Fibroblast of pulmonary artery (primary cell): ENCODE results near the gene CYP26C1.

Experiments used
- DNase-seq: peaks from one replicate; pipeline ENCODE4 v3.0.0-alpha.2; 2010; ENCODE audit warnings: low read depth
- H3K4me3 ChIP-seq: replicated peaks from 2 replicates; pipeline ENCODE4 v1.5.1; 2011; ENCODE audit warnings: low read depth, mild to moderate bottlenecking, control low read depth, low read length, moderate library complexity
- CTCF ChIP-seq: IDR thresholded peaks from 2 replicates; pipeline ENCODE4 v1.5.1; 2011; ENCODE audit warnings: mild to moderate bottlenecking, control low read depth, low read length, inconsistent platforms; ENCODE audit errors: missing control alignments

The CYP26C1 gene

GRCh38 chr10:93086289-93086688 lies 25.7 kb downstream of the CYP26C1 start:
- TF ChIP-seq CTCF: no peak
- DNase-seq: no peak
- H3K4me3 ChIP-seq: no peak overlapping the region

GRCh38 chr10:93087846-93088245 lies 27.2 kb downstream of the CYP26C1 start:
- no peak for TF ChIP-seq CTCF
- no peak overlapping the region for H3K4me3 ChIP-seq
- no peak for DNase-seq

GRCh38 chr10:93088466-93088865 lies 27.9 kb downstream of the CYP26C1 start:
- no peak for TF ChIP-seq CTCF
- H3K4me3 ChIP-seq: no peak overlapping the region
- DNase-seq: no peak

GRCh38 chr10:93090619-93091018 lies 30.0 kb downstream of the CYP26C1 start:
- TF ChIP-seq CTCF: no peak

GRCh38 chr10:93091960-93092359 lies 31.4 kb downstream of the CYP26C1 start:
- no peak overlapping the region for H3K4me3 ChIP-seq
- no peak for DNase-seq
- TF ChIP-seq CTCF: no peak

More at GRCh38 chr10:93090619-93091018, 30.0 kb downstream of the CYP26C1 start:
- DNase-seq: no peak
- H3K4me3 ChIP-seq: no peak overlapping the region

- no peak for DNase-seq
- no peak overlapping the region for H3K4me3 ChIP-seq
- no peak for TF ChIP-seq CTCF
Observed at GRCh38 chr10:93095225-93095624, 34.6 kb downstream of the CYP26C1 start.

- H3K4me3 ChIP-seq: no peak overlapping the region
- TF ChIP-seq CTCF: no peak
- DNase-seq: no peak
Observed at GRCh38 chr10:93096901-93097300, 36.3 kb downstream of the CYP26C1 start.
